T follicular helper cell (primary cell): ENCODE data around the gene SAMD8.
"Not testable (repeated sequence)": the region's sequence is repeated elsewhere in the genome, so short reads cannot be mapped to it uniquely, and the experiment has no call there.

Source experiments
- DNase-seq: peaks from one replicate; pipeline ENCODE4 v3.0.0-alpha.2; 2020; ENCODE audit warnings: low read depth

SAMD8 gene

GRCh38 chr10:75140246-75140645 lies 28.8 kb downstream of the SAMD8 start:
- no peak for DNase-seq

- no peak for DNase-seq
Observed at GRCh38 chr10:75143353-75143752, 31.9 kb downstream of the SAMD8 start.

- no peak for DNase-seq
Observed at GRCh38 chr10:75145590-75145989, 34.1 kb downstream of the SAMD8 start.

- no peak for DNase-seq
Observed at GRCh38 chr10:75146780-75147179, 35.3 kb downstream of the SAMD8 start.

DNA sequence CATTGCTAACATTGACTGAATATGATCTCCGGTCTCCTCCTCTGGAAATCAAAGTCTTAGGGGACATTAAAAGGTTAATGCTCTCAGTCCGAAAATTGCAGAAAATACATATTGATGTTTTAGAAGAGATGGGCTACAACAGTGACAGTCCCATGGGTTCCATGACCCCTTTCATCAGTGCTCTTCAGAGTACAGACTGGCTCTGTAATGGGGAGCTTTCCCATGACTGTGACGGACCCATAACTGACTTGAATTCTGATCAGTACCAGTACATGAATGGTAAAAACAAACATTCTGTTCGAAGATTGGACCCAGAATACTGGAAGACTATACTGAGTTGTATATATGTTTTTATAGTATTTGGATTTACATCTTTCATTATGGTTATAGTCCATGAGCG lies 39.2 kb downstream of the SAMD8 start:
- DNase-seq: no peak

- DNase-seq: no peak
Observed at GRCh38 chr10:75159519-75159918, 48.1 kb downstream of the SAMD8 start.

DNA sequence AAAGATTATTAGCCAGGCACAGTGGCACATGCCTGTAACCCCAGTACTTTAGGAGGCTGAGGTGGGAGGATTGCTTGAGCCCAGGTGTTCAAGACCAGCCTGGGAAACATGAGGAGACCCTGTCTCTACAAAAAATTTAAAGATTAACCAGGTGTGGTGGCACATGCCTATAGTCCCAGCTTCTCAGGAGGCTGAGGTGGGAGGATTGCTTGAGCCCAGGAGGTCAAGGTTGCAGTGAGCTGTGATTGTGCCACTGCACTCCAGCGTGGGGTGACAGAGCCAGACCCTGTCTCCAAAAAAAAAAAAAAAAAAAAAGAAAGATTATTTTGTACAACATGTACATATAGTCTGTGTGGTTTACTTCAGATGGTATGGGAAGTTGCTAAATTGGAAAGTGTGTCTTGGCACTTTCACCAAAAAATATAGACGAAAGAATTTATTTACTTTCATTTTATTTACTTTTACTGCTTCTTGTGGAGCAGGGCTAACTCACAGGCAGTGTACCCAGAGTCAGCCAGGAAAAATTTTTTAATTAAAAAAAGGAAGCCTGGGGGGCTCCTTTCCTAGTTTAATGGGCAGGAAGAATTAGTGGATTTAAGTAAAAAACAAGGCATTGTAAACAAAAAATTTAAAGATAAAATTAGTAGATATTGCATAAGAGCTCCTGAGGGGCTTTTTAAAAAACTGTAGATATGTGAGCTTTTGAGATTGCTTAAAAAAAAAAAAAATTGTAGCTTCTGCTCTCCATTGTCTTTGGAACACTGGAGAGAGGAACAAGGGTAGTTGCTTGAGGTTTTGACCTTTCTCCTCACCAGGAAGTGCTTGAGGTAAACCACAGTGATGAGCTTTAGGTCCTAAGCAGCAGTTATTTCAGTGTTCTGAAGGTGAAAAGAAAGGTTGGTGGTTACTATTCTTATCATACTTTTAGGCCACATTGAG lies 54.5 kb downstream of the SAMD8 start:
- no peak for DNase-seq

GRCh38 chr10:75166623-75166972 lies 55.1 kb downstream of the SAMD8 start:
- no peak for DNase-seq

GRCh38 chr10:75168275-75168674 lies 56.8 kb downstream of the SAMD8 start:
- DNase-seq: no peak

- no peak for DNase-seq
Observed at GRCh38 chr10:75170215-75170614, 58.8 kb downstream of the SAMD8 start.

- DNase-seq: no peak
Observed at GRCh38 chr10:75175046-75175445, 63.6 kb downstream of the SAMD8 start.

DNA sequence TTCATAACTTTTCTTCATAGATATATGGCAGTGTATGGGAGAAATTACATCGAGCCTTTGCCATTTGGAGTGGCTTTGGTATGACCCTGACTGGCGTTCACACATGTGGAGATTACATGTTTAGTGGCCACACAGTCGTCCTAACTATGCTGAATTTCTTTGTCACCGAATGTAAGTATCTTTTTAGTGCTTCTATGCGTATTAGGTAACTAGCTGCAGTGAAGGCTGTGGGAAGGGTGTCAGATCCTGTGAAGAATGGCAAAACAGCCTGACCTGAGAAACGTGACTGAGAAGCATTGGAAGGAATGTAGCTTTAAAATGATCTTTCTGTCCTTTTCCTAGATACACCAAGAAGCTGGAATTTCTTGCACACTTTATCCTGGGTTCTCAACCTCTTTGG lies 64.6 kb downstream of the SAMD8 start:
- DNase-seq: no peak

DNA sequence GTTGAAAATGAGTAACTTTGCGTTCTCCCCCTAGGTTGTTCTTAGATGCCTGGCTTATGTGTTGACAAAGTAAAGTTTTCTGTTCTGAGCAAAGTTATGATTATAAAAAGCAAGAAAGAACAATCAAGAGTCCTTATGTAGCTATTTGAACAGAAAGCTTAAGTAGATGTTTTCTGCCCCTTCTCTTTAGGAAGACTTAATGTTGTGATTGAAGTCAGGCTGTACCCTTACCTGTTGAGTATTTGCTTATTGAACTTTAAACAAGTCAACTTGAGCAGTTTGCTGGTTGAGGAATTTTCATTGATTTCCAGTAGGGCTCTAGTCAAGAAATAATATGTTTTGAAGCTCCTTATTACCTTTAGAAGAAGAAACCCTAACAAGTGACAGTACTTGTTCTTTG lies 65.3 kb downstream of the SAMD8 start:
- no peak for DNase-seq

DNA sequence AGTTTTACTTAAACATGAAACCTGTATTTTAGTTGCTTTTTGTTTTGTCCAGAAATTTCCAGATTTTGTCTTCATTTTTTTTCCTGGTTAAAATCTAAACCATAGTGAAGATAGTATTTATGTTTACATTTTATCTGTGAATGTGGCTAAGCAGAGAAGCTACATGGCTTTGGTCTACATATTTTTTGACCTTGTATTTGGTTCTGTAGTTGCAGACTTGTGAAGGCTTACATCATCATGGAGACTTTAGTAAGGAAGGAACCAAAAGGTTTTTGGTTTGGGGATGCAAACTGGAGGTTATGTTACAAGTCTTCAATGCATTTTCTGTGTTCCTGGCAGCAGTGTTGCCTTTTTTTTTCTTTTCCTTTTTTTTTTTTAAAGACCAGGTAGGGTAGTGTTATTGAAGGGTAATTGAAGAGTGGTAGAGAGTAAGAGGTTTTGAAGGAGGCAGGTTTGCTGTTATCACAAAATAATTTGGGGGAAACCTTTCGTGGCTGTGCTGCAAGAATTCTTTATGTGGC lies 68.3 kb downstream of the SAMD8 start:
- DNase-seq: no peak

DNA sequence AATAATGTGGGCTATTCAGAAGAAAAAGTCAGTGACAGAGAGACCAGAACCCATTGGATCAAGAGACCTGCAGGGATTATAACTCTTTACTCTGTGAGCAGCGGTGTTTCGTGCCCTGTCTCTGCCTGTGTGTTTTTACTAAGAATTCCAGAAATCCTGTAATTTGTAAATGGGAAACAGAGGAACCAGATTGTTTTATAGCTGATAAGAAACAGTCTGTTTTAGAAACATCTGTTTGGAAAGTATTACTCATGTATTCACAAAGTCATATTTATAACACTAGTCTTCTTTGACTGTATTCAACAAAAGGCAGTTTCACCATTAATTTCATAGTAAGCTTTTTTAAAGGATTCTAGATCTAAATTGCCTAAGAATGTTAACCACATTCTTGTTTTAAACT lies 69.1 kb downstream of the SAMD8 start:
- DNase-seq: no peak

GRCh38 chr10:75181073-75181472 lies 69.6 kb downstream of the SAMD8 start:
- no peak for DNase-seq

GRCh38 chr10:75186310-75186709 lies 74.9 kb downstream of the SAMD8 start:
- DNase-seq: no peak

DNA sequence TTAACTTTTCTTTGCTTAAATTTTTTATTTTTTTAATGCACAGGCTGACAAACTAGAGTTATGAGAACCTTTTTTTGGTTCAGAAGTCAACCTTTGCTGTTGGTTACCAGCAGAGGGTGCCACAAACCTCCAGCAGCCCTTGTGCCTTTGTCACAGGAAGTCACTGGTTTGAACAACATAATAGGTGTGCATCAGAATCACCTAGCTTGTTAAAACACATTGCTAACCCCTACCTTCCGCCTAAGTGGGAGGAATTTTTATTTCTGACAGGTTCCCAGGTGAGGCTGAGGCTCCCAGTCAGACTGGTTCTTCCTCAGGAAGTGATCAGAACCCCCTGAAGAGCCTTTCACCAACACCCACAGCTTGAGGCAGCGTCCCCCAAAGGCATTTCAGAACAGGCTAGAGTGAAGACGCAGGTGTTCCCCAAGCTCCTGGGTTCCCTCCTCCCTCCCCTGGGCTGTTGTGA lies 76.5 kb downstream of the SAMD8 start:
- DNase-seq: peak; percentile 61

DNA sequence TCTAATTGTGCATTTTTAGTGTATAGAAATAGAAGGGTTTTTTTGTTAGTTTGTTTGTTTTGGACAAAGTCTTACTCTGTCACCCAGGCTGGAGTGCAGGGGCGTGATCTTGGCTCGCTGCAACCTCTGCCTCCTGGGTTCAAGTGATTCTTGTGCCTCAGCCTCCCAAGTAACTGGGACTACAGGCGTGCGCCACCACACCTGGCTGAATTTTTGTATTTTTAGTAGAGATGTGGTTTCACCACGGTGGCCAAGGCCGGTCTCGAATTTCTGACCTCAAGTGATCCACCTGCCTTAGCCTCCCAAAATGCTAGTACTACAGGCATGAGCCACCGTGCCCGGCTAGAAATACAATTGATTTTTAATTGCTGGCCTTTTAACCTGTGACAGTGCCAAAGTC lies 77.1 kb downstream of the SAMD8 start:
- DNase-seq: not testable (repeated sequence)

DNA sequence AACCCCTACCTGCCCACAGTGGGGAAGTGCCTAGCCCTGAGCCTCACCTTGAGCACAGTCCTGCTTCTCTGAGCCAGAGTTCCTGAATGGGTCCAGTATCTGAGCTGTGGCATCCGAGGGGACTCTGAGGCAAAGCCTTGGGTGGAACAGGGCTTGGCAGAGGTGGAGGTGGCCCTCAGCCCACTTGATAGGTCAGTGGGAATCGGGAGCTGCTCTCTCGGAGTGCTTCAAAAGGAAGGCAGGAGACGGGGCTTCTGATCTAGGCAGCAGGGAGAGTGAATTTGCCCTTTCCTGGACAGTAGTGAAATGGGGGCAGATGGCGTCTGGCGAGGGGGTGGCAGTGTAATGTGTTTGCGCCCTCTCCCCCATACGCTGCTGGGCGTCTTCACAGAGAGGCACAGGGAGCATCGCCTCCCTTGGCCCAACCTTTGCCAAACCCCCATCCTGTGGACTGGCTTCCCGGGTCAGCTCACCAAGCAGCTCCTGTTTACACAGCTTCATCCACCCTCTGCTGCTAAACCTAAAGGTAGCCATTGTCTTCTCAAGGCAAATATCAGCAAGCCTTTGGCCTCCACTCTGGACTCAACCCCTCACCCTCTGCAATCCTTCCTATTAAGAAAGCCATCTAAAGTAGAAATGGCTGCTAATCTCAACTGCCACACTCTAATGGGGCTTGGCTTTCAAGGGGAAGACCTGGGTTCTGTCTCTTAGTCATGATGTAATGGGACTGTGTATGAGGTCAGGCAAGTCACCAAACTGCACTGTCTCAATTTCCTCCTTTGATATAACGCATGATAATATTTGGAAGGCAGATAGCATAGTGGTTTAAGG lies 78.0 kb downstream of the SAMD8 start:
- no peak for DNase-seq

DNA sequence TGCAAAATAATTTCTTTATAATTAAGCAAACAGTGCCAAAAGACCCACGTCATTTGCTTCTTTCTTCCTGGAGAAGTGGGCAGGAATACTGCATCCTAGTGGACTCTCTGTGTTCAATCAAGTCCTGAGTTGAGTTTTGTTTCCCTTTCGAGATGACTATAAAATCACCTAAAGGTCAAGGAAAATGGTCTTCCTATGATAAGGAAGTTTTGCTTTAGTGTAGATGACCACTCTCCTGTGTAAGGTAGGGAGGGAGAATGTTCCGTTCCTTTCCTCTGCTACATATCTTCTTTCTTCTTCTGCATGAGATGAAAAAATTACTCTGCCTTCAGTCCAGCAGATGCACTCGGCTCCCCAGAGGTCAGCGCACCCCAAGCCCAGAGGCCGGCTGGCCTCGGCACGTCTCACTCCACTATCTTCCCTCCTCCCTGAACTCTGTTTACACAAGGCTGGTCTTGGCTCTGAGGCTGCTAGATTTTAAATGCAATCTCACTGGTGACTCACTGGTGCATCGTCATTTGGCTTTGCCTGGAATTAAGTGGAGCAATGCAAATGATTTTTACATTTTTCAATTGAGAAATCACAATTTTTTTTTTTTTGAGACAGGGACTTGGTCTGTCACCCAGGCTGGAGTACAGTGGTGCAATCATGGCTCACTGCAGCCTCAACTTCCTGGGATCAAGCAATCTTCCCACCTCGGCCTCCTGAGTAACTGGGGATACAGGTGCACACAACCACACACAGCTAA lies 80.5 kb downstream of the SAMD8 start:
- DNase-seq: no peak

DNA sequence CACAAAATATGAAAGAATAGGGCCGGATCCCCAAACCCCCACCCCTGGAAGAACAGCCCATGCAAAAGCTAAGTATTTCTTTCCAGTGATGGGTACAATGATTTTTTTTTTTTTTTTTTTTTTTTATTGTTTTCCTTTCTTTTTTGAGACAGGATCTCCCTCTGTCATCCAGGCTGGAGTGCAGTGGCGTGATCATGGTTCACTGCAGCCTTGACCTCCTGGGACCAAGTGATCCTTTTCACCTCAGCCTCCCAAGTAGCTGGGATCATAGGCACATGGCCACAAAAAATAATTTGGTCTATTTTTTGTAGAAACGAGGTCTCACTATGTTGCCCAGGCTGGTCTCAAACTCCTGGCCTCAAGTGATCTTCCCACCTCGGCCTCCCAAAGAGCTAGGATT lies 83.2 kb downstream of the SAMD8 start:
- not testable (repeated sequence) for DNase-seq
